Thoracic aorta (tissue), 2 donors: ENCODE data around the gene SHC2. TPM values are rescaled to one million over a fixed set of nuclear protein-coding genes. Genes with fewer than 3 reads are reported as not detected.

ENCODE experiments used
- ATAC-seq: fragments of 150-250 bp; one replicate; pipeline ENCODE4 v1.8.0; 2017; ENCODE audit warnings: low read depth; ENCODE audit not compliant: insufficient number of reproducible peaks, low FRiP score
- DNase-seq: peaks from one replicate; pipeline ENCODE4 v3.0.0-alpha.2; 2020; ENCODE audit warnings: low spot score
- H3K27ac ChIP-seq, 2 donors: fragments of 200-600 bp; sonication (generic); 1 replicate in 1 of 2; 2 replicates in 1 of 2; pipeline ENCODE4 v1.5.1; 2016; ENCODE audit warnings: mild to moderate bottlenecking in 2 of 2, moderate library complexity in 2 of 2
- H3K27me3 ChIP-seq: fragments of 200-600 bp; sonication (generic); replicated peaks from 2 replicates; pipeline ENCODE4 v1.6.0; 2016; ENCODE audit warnings: mild to moderate bottlenecking; ENCODE audit not compliant: insufficient read depth
- H3K36me3 ChIP-seq: fragments of 200-600 bp; sonication (generic); one replicate; pipeline ENCODE4 v1.5.1; 2016
- H3K4me1 ChIP-seq, 2 donors: fragments of 200-600 bp; sonication (generic); 1 replicate in 1 of 2; 2 replicates in 1 of 2; pipeline versions ENCODE4 v1.5.1 to v1.6.0; 2016; ENCODE audit warnings: low read depth in 2 of 2, mild to moderate bottlenecking in 1 of 2; ENCODE audit not compliant: control insufficient read depth in 1 of 2
- H3K4me3 ChIP-seq: fragments of 200-600 bp; sonication (generic); 2 replicates; pipeline ENCODE4 v1.5.1; 2016; ENCODE audit warnings: mild to moderate bottlenecking
- H3K9me3 ChIP-seq: fragments of 200-600 bp; sonication (generic); 2 replicates; pipeline ENCODE4 v1.5.1; 2016
- total RNA-seq, 2 donors: library from RNA; depleted of rRNA; stranded (reverse); fragments of >200 nt; gene quantifications; one replicate each; pipeline versions ENCODE4 v1.1.0 to v1.2.3, GENCODE V29; 2016
- TF ChIP-seq, protein P1 (sequence below): fragments of 200-600 bp; sonication (generic); IDR thresholded peaks from one replicate; pipeline ENCODE4 v1.5.1; 2019; ENCODE audit warnings: antibody characterized with exemption

SHC2 gene
- total RNA-seq, 2 donors from 2014 or later, result 17.2 to 18.8 TPM

DNA sequence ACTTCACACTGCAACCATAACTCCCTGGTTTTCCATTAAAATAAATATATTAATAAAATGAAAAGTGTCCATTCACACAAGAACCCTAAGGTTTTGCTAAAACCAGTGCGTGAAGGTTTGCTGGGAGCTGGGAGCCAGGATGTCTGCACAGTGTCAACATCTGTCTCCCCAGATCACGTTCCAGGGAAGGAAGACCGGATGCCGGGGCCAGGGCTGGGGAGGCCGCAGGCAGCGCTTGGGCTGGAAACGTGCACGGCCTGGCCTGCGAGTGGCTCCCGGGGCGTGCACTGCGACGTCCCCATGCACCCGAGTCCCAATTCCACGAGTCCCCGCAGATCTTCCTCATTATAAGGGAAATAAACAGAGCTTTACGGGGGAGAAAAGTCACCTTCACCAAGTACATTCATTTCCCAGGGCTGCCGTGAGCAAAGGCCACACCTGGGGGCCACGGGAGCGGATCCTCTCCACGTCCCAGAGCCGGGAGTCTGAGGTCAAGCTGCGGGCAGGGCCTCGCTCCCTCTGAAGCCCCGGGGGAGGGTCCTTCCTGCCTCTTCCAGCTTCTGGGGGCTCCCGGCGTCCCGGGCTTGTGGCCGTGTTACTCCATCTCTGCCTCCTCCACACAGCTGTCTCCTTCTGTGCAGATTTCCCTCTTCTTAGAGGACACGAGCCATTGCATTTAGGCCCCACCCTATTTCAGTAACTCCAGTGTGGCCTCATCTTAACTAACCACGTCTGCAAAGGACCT, 12.8 kb downstream of the SHC2 start:
- ATAC-seq (no peak), DNase-seq (no peak)
- H3K27me3 ChIP-seq, result no peaks in the 10 kb centered on the region
- no peaks in the 10 kb centered on the region for H3K36me3 ChIP-seq
- H3K27ac ChIP-seq, result no peak overlapping the region
- no peaks in the 10 kb centered on the region for H3K9me3 ChIP-seq
- H3K4me3 ChIP-seq, result no peak overlapping the region
- TF ChIP-seq, protein P1, sequence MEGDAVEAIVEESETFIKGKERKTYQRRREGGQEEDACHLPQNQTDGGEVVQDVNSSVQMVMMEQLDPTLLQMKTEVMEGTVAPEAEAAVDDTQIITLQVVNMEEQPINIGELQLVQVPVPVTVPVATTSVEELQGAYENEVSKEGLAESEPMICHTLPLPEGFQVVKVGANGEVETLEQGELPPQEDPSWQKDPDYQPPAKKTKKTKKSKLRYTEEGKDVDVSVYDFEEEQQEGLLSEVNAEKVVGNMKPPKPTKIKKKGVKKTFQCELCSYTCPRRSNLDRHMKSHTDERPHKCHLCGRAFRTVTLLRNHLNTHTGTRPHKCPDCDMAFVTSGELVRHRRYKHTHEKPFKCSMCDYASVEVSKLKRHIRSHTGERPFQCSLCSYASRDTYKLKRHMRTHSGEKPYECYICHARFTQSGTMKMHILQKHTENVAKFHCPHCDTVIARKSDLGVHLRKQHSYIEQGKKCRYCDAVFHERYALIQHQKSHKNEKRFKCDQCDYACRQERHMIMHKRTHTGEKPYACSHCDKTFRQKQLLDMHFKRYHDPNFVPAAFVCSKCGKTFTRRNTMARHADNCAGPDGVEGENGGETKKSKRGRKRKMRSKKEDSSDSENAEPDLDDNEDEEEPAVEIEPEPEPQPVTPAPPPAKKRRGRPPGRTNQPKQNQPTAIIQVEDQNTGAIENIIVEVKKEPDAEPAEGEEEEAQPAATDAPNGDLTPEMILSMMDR, result no peak
- H3K4me1 ChIP-seq, result no peaks in the 10 kb centered on the region

GRCh38 chr19:447064-447426, 13.8 kb downstream of the SHC2 start:
- TF ChIP-seq, protein P1, result no peak
- no peaks in the 10 kb centered on the region for H3K4me1 ChIP-seq
- no peaks in the 10 kb centered on the region for H3K36me3 ChIP-seq
- no peak for ATAC-seq
- H3K27ac ChIP-seq, result no peak overlapping the region
- no peak for DNase-seq
- H3K4me3 ChIP-seq, result no peak overlapping the region
- H3K9me3 ChIP-seq, result no peaks in the 10 kb centered on the region
- H3K27me3 ChIP-seq, result no peaks in the 10 kb centered on the region

DNA sequence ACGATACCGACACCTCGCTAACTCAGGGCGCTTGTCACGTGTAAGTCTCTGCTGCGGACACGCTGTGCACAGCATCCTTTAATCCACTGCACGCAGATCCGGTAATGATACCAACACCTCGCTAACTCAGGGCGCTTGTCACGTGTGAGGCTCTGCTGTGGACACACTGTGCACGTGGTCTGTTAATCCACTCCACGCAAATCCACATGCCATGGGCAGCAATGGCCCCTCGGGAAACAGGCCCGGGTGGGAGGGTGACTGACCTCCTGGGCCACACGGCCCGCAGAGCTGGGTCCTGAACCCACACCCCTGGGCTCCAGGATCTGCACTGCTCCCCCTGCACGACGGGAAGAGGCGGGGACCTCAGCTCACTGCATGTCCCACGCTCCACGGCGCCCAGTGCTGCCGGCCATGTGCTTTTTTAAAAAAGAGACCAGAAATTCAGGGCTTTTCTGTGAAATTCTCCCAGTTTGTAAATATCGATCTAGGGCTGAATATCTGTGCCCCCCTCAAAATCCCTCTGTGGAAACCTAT, 16.1 kb downstream of the SHC2 start:
- ATAC-seq (no peak), DNase-seq (no peak)
- no peaks in the 10 kb centered on the region for H3K27me3 ChIP-seq
- TF ChIP-seq, protein P1, result no peak
- no peaks in the 10 kb centered on the region for H3K9me3 ChIP-seq
- H3K4me1 ChIP-seq, result no peaks in the 10 kb centered on the region
- no peak overlapping the region for H3K27ac ChIP-seq
- H3K36me3 ChIP-seq, result no peaks in the 10 kb centered on the region
- no peak overlapping the region for H3K4me3 ChIP-seq

GRCh38 chr19:443005-443404, 17.8 kb downstream of the SHC2 start:
- Histone ChIP-seq H3K27me3 (no peaks in the 10 kb centered on the region), H3K27ac (no peak overlapping the region), H3K4me3 (no peak overlapping the region), H3K4me1 (no peaks in the 10 kb centered on the region), H3K9me3 (no peaks in the 10 kb centered on the region), H3K36me3 (no peaks in the 10 kb centered on the region)
- no peak for DNase-seq
- TF ChIP-seq, protein P1, result no peak
- no peak for ATAC-seq

GRCh38 chr19:442085-442484, 18.7 kb downstream of the SHC2 start:
- Histone ChIP-seq H3K4me1 (no peaks in the 10 kb centered on the region), H3K9me3 (no peaks in the 10 kb centered on the region), H3K27ac (no peak overlapping the region), H3K27me3 (no peaks in the 10 kb centered on the region), H3K36me3 (no peaks in the 10 kb centered on the region), H3K4me3 (no peak overlapping the region)
- ATAC-seq (no peak), DNase-seq (no peak)
- TF ChIP-seq, protein P1, result no peak
